ENCODE measurements around the gene FRMPD4.
"Not testable (repeated sequence)": the region's sequence is repeated elsewhere in the genome, so short reads cannot be mapped to it uniquely, and the experiment has no call there.

FRMPD4 gene

DNA sequence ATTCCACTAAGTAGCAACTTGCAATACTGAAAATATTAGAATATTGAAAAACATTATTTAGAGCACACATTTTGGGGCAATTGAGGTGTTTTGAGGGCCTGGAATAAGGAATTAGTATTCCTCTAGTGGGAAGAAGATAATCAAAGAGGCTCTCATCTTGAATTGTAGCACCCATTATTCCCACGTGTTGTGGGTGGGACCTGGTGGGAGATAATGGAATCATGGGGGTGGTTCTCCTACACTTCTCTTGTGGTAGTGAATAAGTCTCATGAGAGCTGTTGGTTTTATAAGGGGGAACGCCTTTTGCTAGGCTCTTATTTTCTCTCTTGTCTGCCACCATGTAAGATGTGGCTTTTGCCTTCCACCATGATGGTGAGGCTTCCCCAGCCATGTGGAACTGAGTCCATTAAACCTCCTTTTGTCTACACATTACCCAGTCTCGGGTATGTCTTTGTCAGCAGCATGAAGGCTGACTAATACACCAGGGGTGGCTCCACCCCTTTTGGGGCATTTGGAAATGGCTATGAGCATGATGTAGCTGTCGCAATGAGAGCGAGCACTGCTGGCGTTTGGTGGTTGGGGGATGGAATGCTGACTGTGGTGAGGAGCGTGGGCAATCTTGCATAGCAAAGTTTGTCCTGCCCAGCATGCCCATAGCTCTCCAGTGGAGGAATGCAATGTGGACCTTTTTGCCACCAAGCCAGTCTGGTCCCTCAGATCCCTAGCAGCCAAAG is 308.2 kb downstream of the FRMPD4 start:
- DNase-seq = no peak

GRCh38 chrX:12447448-12448064 is 309.3 kb downstream of the FRMPD4 start:
- no peak for DNase-seq

GRCh38 chrX:12452268-12452667 is 314.0 kb downstream of the FRMPD4 start:
- no peak for DNase-seq

DNA sequence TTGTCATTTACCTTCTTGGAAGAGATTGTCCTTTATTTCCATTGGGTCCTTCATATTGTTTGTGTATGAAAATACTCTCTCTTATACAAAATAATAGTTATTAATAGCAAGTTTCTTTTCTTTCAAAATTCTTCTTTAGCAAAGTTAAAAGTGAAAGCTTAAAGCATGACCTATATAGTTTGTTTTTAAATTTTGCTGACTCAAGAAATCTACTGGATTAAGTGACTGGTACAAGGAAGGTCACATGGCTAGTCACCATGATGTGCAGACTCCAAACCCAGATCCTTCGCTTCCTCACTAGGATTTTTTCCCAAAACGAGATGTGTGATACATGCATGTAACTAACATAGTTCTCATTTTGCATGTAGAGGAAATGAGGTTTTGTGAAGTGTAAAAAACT is 322.7 kb downstream of the FRMPD4 start:
- DNase-seq = no peak

GRCh38 chrX:12463052-12463451 is 324.8 kb downstream of the FRMPD4 start:
- no peak for DNase-seq

DNA sequence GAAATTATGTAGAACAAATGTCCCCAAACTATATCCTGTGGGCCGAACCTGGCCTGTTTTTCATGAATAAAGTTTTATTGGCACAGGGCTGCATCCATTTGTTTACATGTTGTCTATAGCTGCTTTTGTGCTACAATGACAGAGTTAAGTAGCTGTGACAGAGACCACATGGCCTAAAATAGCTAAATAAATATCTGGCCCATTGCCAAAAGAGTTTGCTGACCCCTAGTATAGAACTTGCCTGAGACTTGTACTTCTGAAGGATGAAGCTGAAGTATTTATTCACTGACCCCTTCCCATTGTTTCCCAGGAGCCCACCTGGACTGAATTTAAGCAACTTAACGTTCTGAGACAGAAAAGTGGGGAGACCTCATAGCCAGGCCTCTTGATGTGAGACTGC is 325.6 kb downstream of the FRMPD4 start:
- no peak for DNase-seq

GRCh38 chrX:12467321-12467720 is 329.0 kb downstream of the FRMPD4 start:
- DNase-seq = no peak

DNA sequence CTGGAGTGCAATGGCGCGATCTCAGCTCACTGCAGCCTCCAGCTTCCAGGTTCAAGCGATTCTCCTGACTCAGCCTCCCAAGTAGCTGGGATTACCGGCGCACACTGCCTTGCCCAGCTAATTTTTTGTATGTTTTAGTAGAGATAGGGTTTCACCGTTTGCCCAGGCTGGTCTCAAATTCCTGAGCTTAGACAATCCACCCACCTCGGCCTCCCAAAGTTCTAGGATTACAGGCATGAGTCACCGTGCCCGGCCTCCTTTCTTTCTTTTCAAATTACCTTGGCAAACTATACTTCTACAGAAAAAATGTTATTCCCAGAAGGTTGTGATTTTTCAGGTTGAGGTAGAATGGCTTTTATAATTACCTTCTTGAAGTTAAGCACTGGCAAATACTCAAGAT is 331.0 kb downstream of the FRMPD4 start:
- DNase-seq = no peak

DNA sequence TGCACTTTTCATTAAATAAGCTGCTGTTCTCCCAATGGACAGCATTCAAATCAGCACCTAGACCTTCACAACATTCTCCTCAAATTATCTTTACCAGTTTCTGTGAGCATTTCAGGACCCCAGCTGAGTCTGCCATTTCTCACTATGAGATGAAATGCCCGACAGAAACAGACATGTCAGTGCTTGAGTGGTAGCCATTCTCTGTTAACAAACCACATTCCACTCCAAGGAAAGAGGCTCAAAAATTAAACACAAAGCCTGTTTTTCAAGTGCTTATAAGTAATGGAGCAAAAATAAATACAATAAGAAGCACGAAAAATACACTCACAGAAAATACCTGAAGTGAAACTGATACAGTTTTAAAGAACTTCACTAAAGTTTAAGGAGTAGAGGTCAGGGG is 332.8 kb downstream of the FRMPD4 start:
- no peak for DNase-seq

DNA sequence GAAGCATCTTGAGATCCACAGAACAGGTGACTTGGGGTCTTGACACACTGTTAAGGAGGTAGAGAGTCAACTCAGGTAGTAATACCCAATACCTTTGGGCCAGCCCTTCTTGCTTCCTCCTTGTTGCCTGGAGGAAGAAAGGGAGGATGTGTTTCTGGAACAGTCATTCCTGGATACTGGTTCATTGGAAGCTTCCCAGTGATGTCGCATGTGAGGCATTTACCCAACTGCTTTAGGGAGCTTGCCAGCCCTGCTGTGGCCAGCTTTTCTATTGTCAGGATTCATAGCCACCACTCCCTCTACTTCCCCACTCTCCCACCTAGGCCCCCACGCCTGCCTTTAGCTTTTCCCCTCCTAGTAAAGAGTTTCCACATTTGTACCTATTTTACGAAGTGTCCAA is 342.7 kb downstream of the FRMPD4 start:
- no peak for DNase-seq

DNA sequence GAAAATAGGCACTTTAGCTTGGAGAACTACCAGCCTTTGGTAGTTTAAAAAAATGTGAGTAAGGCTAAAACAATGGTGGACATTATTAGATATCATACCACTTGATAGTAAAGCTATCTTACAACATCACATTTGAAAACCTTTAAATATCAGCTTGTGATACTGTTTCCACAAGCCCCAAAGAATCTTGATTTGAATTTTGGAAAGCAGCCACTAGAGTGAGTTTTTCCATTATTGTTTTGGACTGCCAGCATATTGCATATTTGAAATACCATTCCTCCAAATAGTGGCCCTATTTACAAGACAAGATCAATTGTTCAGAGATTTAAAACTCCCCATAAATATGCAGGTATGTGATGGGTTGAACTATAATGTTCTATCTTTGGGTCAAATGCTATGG is 349.9 kb downstream of the FRMPD4 start:
- no peak for DNase-seq

DNA sequence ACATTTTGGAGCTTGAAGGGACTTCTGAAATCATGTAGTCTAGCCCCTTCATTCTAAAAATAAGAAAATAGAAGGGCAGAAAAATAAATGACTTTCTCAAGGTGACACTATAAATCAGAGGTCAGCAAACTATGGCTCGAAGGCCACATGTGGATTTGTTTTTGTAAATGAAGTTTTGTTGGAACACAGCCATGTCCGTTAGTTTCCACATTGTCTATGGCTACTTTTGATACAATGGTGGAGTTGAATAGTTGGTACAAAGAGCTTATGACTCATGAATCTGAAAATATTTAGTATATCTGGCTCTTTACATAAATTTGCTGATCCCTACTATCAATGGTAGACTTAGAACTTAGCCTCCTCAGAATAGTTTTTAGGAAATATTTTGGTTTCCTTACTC is 350.5 kb downstream of the FRMPD4 start:
- DNase-seq = no peak

DNA sequence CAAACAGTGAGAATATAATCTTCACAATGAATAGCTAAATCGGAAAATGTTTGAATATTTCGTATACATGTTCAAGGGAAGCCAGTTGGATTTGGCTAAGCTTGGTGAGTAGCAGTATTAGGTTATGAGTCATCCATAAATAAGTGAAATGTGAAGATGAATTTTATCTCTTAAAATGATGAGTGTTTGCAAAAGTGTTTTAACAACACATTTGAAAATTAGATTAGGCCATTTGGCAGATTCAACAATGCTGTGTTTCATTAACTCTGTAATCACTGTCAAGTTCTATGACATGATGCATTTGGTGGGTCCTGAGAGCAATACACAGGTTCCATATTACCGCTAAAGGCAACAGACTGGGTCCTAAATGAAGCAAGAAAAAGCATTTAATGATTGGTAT is 351.1 kb downstream of the FRMPD4 start:
- DNase-seq = no peak

DNA sequence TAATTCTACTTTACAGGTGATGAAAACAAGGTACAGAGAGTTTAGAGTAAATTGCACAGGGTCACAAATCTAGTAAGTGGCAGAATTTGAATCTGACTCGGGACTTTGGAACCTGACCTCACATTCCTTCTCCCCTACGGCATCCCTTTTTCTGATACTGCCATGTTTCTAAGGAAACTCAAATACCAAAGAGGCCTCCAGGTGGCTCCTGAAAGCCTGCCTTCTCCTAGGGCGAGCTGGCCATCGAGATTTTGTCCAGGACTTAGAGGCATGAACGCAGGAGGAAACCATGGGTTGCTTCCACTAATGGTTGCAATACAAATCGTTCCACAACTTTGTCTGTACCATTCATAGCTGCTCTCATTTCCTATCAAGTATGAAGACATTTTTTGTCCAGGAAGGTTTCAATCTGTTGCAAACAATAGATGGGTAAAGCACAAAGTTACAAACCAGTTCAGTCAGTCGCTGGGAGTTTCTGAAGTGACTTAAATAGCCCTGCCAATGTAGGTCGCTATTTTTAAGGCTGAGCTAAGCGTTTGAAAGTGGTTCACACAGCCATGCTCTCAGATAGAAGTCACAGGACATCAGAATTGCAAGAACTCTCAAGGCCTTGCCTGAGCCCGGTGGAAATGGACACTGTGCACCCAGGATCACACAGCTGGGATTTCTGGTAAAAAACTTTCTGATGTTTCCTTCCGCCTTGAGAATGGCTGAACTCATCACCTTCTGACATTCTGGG is 356.3 kb downstream of the FRMPD4 start:
- DNase-seq = no peak

DNA sequence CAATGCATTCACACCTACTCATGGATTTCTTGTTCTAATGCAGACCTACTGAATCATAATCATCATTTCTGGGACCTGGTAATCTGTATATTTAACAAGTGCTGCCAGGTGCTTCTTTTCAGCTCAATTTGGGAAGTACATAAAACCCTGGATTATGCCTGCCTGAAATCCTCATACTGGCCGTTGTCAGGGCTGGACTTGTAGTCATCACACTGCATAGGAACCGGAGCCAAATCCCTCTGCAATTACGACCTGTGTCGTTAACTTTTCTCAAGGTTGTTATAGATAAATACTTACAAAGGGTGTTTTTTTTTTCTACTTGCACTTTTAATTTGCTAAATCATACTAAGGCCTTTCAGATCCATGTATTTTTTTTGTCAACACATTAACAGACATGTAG is 358.1 kb downstream of the FRMPD4 start:
- no peak for DNase-seq

- no peak for DNase-seq
Measured at GRCh38 chrX:12497832-12498591, 359.7 kb downstream of the FRMPD4 start.

DNA sequence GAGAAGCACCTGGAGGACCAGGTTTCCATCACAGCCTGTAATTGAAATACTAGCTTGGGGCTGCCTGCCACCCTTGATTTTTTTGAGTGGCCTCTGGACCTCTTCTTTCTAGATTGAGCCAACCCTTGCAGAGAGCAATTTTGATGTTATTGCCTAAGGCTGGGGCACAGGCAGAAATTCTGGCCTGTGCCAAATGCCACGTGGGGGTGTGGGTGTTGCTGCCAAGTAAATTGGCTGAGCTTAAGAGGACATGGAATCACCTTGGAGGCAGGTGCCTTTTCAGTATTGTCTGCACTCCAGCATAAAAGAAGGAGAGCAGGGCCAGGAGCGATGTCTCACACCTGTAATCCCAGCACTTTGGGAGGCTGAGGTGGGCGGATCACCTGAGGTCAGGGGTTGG is 366.9 kb downstream of the FRMPD4 start:
- no peak for DNase-seq

- not testable (repeated sequence) for DNase-seq
Measured at GRCh38 chrX:12515384-12515783, 377.1 kb downstream of the FRMPD4 start.

DNA sequence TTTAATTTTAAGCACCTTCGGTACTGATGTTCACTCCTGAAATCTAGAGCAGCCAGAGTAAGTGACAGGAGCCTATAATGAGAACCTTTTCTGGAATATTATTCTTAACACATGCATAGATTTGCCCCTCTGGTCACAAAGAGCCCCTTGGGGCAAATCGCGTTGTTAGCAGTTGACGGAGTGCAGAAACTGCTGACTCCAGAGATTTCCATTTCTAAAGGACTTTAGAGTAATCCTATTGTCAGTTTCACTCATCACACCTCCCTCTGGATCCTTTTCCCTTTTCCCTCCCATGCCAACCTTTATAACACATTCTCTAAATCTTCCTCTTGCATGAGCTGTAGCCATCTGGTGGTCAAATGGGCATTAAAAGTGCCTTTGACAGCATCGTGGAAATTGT is 388.0 kb downstream of the FRMPD4 start:
- no peak for DNase-seq

- DNase-seq = not testable (repeated sequence)
Measured at GRCh38 chrX:12538096-12538495, 399.8 kb downstream of the FRMPD4 start.

GRCh38 chrX:12542251-12542650 is 404.0 kb downstream of the FRMPD4 start:
- not testable (repeated sequence) for DNase-seq

DNA sequence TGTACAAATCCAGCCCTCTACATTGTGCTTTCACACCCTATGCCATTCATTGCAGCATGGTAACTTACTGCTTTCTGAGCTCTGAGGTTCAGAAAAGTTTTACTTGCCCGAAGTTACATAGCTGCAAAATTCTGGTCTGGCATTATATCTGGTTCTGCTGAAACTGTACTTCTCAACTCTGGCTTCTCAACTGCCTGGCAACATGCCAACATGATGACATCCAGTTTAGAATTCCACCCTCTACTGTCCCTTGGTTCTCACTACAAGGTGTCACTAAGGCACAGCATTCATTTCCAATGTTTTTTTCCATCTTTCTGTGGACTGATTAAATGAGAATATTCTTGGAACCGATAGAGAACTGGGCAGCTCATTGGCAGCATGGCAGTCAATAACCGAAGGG is 410.1 kb downstream of the FRMPD4 start:
- no peak for DNase-seq

GRCh38 chrX:12548746-12549145 is 410.5 kb downstream of the FRMPD4 start:
- DNase-seq = no peak

Measured in femur (tissue), 1 donor.